CD4-positive, alpha-beta T cell (primary cell): ENCODE data around the gene TMC7. TPM values are rescaled to one million over a fixed set of nuclear protein-coding genes. Genes with fewer than 3 reads are reported as not detected.

Source experiments
- ATAC-seq: fragments of 200-7000 bp; cut with Tn5 transposase; one replicate; pipeline ENCODE4 v1.10.0; 2022; ENCODE audit warnings: mild to moderate bottlenecking; ENCODE audit not compliant: poor library complexity
- CTCF ChIA-PET: fragments of 350-600 bp; sonication (Branson Sonifier 250); formaldehyde crosslinking; loops from one replicate; lab custom pipeline; 2021; ENCODE audit warnings: antibody characterized with exemption, inconsistent platforms; lab: Charles Lee
- POLR2A ChIA-PET: fragments of 350-600 bp; sonication (Branson Sonifier 250); formaldehyde crosslinking; loops from one replicate; lab custom pipeline; 2021; ENCODE audit warnings: antibody characterized with exemption, inconsistent platforms; lab: Charles Lee
- DNase-seq, 14 experiments: peaks; one replicate each; pipeline ENCODE4 v3.0.0-alpha.2; 2013 to 2020; ENCODE audit warnings: mixed read lengths in 2 of 14
- H3K27ac ChIP-seq, 2 donors: one replicate each; pipeline versions ENCODE4 v1.5.1 to v1.7.0; 2013; ENCODE audit warnings: low read length in 2 of 2, low read depth in 1 of 2, mild to moderate bottlenecking in 1 of 2
- H3K27me3 ChIP-seq, 2 experiments: 1 replicate in 1 of 2; 2 replicates in 1 of 2; pipeline versions ENCODE4 v1.6.1 to v1.7.0; 2013; ENCODE audit warnings: low read length in 2 of 2, control low read depth in 1 of 2, mild to moderate bottlenecking in 1 of 2, moderate library complexity in 1 of 2; ENCODE audit not compliant: insufficient read depth in 2 of 2, control insufficient read depth in 1 of 2
- H3K36me3 ChIP-seq: one replicate; pipeline ENCODE4 v1.6.1; 2013; ENCODE audit warnings: low read length, control low read depth; ENCODE audit not compliant: insufficient read depth
- H3K4me1 ChIP-seq: one replicate; pipeline ENCODE4 v1.6.1; 2013; ENCODE audit warnings: low read length, control low read depth; ENCODE audit not compliant: insufficient read depth
- H3K4me3 ChIP-seq: one replicate; pipeline ENCODE4 v1.5.1; 2013; ENCODE audit warnings: mild to moderate bottlenecking, low read length, moderate library complexity
- H3K9me3 ChIP-seq, 2 experiments: 1 replicate in 1 of 2; 2 replicates in 1 of 2; pipeline versions ENCODE4 v1.6.1 to v1.7.0; 2013; ENCODE audit warnings: low read length in 2 of 2, mild to moderate bottlenecking in 2 of 2, control low read depth in 1 of 2, moderate library complexity in 1 of 2; ENCODE audit not compliant: control insufficient read depth in 1 of 2, insufficient read depth in 1 of 2
- H3K27ac Mint-ChIP-seq: one replicate; pipeline ENCODE4 v1.8.0; 2020; ENCODE audit warnings: mixed read lengths
- H3K27me3 Mint-ChIP-seq: one replicate; pipeline ENCODE4 v1.8.0; 2021; ENCODE audit warnings: mixed read lengths
- H3K36me3 Mint-ChIP-seq: one replicate; pipeline ENCODE4 v1.8.0; 2021; ENCODE audit warnings: low read depth, mixed read lengths
- H3K4me1 Mint-ChIP-seq: one replicate; pipeline ENCODE4 v1.8.0; 2021; ENCODE audit warnings: low read depth, mixed read lengths
- H3K4me3 Mint-ChIP-seq: one replicate; pipeline ENCODE4 v1.8.0; 2020; ENCODE audit warnings: mild to moderate bottlenecking, mixed read lengths
- H3K9me3 Mint-ChIP-seq: one replicate; pipeline ENCODE4 v1.8.0; 2020; ENCODE audit warnings: mixed read lengths
- intact Hi-C, 2 experiments: fragments of 100-400 bp; cut with DNase I in 1 of 2; cut with micrococcal nuclease in 1 of 2; formaldehyde crosslinking; loops; one replicate each; pipeline versions ENCODE4 v1.15.1 to v1.9.0; 2023 to 2025; cut with DNase I, micrococcal nuclease
- total RNA-seq, 174 experiments: library from RNA in 2 of 174; stranded (reverse) in 2 of 174; gene quantifications; one replicate each; pipeline ENCODE4 v1.2.3 and lab custom pipeline; 2021 to 2026
- TF ChIP-seq, protein P1 (sequence below): fragments of 200-600 bp; IDR thresholded peaks from one replicate; pipeline ENCODE4 v1.8.0; 2022; ENCODE audit warnings: antibody characterized with exemption, mild to moderate bottlenecking

Gene TMC7
- total RNA-seq, 2 experiments from 2014 or later: not detected

- peaks cover 29% of the 10 kb centered on the region for H3K36me3 ChIP-seq
- ChIA-PET POLR2A (no interaction called here), CTCF (interaction anchor here (0.7 kb wide), 1 partner anchor 24 kb away, joined by 3 read pairs; no protein-coding TSS in a partner anchor)
- no peak for ATAC-seq
- Mint-ChIP-seq H3K9me3 (no peaks in the 10 kb centered on the region), H3K27me3 (no peaks in the 10 kb centered on the region), H3K27ac (no peak overlapping the region), H3K36me3 (peaks cover 69% of the 10 kb centered on the region), H3K4me1 (no peaks in the 10 kb centered on the region), H3K4me3 (no peak overlapping the region)
- H3K4me1 ChIP-seq: no peaks in the 10 kb centered on the region
- H3K27me3 ChIP-seq: no peaks in the 10 kb centered on the region
- no peaks in the 10 kb centered on the region for H3K9me3 ChIP-seq
- H3K4me3 ChIP-seq: no peak overlapping the region
- no peak overlapping the region for H3K27ac ChIP-seq
- TF ChIP-seq, protein P1, sequence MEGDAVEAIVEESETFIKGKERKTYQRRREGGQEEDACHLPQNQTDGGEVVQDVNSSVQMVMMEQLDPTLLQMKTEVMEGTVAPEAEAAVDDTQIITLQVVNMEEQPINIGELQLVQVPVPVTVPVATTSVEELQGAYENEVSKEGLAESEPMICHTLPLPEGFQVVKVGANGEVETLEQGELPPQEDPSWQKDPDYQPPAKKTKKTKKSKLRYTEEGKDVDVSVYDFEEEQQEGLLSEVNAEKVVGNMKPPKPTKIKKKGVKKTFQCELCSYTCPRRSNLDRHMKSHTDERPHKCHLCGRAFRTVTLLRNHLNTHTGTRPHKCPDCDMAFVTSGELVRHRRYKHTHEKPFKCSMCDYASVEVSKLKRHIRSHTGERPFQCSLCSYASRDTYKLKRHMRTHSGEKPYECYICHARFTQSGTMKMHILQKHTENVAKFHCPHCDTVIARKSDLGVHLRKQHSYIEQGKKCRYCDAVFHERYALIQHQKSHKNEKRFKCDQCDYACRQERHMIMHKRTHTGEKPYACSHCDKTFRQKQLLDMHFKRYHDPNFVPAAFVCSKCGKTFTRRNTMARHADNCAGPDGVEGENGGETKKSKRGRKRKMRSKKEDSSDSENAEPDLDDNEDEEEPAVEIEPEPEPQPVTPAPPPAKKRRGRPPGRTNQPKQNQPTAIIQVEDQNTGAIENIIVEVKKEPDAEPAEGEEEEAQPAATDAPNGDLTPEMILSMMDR: no peak
- DNase-seq: no peak
- intact Hi-C loops: loop anchor here in 1 of 2 experiments (10.0 kb wide), 1 partner anchor 111 kb away; no protein-coding TSS in a partner anchor
Measured at GRCh38 chr16:19075511-19075910, 91.8 kb downstream of the TMC7 start.

DNA sequence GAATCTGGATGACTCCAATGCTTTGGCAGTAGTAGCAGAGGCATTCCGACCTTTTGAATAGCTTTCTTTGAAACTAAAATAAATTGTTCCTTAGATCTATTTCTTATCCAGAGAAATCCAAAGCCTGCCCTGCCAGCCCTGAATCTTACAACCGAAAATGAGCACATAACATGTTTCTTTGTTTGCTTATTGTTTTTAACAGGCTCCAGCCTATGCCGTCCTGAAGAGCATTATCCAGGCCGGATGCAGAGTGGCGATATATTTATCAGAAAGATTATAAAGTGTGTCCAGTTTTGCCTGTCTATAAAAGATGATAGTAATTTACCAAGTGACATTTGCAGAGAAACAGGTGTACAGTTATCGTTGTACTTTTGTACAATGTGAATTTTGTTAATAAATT lies 94.1 kb downstream of the TMC7 start:
- no peak for ATAC-seq
- H3K27ac ChIP-seq: no peak overlapping the region
- ChIA-PET POLR2A (no interaction called here), CTCF (no interaction called here)
- H3K27ac Mint-ChIP-seq: no peak overlapping the region
- no peak overlapping the region for H3K4me3 ChIP-seq
- H3K36me3 ChIP-seq: peaks cover 29% of the 10 kb centered on the region
- DNase-seq: no peak
- intact Hi-C loops: loop anchor here in 1 of 2 experiments (10.0 kb wide), 1 partner anchor 113 kb away; no protein-coding TSS in a partner anchor
- H3K4me1 Mint-ChIP-seq: no peaks in the 10 kb centered on the region
- TF ChIP-seq, protein P1: no peak
- H3K27me3 ChIP-seq: no peaks in the 10 kb centered on the region
- H3K4me1 ChIP-seq: no peaks in the 10 kb centered on the region
- no peaks in the 10 kb centered on the region for H3K9me3 Mint-ChIP-seq
- H3K27me3 Mint-ChIP-seq: no peaks in the 10 kb centered on the region
- no peak overlapping the region for H3K4me3 Mint-ChIP-seq
- H3K36me3 Mint-ChIP-seq: peaks cover 72% of the 10 kb centered on the region
- H3K9me3 ChIP-seq: no peaks in the 10 kb centered on the region

- Mint-ChIP-seq H3K27me3 (peaks cover 7% of the 10 kb centered on the region), H3K36me3 (peaks cover 31% of the 10 kb centered on the region), H3K4me1 (peaks cover 6% of the 10 kb centered on the region), H3K9me3 (no peaks in the 10 kb centered on the region), H3K27ac (no peak overlapping the region), H3K4me3 (no peak overlapping the region)
- Histone ChIP-seq H3K4me3 (no peak overlapping the region), H3K9me3 (no peaks in the 10 kb centered on the region), H3K36me3 (peaks cover 9% of the 10 kb centered on the region), H3K27ac (no peak overlapping the region), H3K27me3 (peaks cover 0 to 10% of the 10 kb centered on the region in 2 experiments), H3K4me1 (peaks cover 10% of the 10 kb centered on the region)
- no peak for ATAC-seq
- TF ChIP-seq, protein P1: no peak
- intact Hi-C loops: loop anchor here in 1 of 2 experiments (10.0 kb wide), 1 partner anchor 1301 kb away; no protein-coding TSS in a partner anchor
- POLR2A ChIA-PET: no interaction called here
- DNase-seq: no peak
- CTCF ChIA-PET: interaction anchor here (3.7 kb wide), 1 partner anchor 419 kb away, joined by 28 read pairs; no protein-coding TSS in a partner anchor
Measured at GRCh38 chr16:19083670-19084069, 99.9 kb downstream of the TMC7 start.
